ENCODE measurements around the gene QTRT2.

The QTRT2 gene

DNA sequence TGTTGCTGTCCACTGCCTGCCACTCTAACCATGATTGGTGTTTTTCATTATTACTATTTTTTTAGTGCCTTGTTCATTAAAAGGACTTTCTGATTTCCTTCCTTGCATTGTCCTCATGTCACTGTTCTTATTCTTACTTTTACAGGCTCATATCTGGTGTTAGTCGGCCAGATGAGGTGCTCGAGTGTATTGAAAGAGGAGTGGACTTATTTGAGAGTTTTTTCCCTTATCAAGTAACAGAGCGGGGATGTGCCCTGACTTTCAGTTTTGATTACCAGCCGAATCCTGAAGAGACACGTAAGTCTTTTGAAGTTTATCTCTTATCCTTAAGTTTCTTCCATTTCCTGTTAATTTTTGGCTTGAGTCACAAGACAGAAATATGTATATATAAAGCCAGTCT is 23.2 kb downstream of the QTRT2 start:
- Histone ChIP-seq H3K36me3 (peaks cover 88% of the 10 kb centered on the region), H3K4me3 (ENCODE audit: low read depth, low read length) (no peak overlapping the region), H3K27me3 (ENCODE audit: insufficient read depth, low read depth, severe bottlenecking) (no peaks in the 10 kb centered on the region), H3K9me3 (ENCODE audit: severe bottlenecking) (no peaks in the 10 kb centered on the region), H3K27ac (no peak overlapping the region)
- TF ChIP-seq, protein P1, sequence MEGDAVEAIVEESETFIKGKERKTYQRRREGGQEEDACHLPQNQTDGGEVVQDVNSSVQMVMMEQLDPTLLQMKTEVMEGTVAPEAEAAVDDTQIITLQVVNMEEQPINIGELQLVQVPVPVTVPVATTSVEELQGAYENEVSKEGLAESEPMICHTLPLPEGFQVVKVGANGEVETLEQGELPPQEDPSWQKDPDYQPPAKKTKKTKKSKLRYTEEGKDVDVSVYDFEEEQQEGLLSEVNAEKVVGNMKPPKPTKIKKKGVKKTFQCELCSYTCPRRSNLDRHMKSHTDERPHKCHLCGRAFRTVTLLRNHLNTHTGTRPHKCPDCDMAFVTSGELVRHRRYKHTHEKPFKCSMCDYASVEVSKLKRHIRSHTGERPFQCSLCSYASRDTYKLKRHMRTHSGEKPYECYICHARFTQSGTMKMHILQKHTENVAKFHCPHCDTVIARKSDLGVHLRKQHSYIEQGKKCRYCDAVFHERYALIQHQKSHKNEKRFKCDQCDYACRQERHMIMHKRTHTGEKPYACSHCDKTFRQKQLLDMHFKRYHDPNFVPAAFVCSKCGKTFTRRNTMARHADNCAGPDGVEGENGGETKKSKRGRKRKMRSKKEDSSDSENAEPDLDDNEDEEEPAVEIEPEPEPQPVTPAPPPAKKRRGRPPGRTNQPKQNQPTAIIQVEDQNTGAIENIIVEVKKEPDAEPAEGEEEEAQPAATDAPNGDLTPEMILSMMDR (IDR thresholded peaks at IDR 0.05; ENCODE audit: low read depth, low read length), result no peak
- DNase-seq, result no peak

DNA sequence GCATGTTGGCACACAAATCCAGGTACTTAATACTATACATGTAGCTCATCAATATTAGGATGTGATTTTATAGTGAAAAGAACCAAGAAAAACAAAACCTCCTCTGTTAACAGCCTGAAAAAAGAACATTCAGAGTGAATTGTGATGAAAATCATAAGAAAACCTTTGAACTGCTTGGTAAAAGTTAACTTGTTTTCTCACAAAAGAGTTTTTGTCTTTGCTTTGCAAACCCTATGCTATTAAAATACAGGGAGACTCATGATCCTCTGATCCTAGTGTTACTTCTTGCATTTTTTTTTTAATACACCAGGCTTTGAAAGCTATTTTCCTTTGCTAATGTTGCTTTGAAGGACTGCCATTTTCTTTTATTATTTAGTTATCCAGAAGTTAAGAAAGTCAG is 23.7 kb downstream of the QTRT2 start:
- no peak overlapping the region for H3K27ac ChIP-seq
- DNase-seq, result no peak
- no peaks in the 10 kb centered on the region for H3K27me3 ChIP-seq (ENCODE audit: insufficient read depth, low read depth, severe bottlenecking)
- H3K36me3 ChIP-seq, result peaks cover 88% of the 10 kb centered on the region
- H3K9me3 ChIP-seq (ENCODE audit: severe bottlenecking), result no peaks in the 10 kb centered on the region
- TF ChIP-seq, protein P1 (IDR thresholded peaks at IDR 0.05; ENCODE audit: low read depth, low read length), result no peak
- no peak overlapping the region for H3K4me3 ChIP-seq (ENCODE audit: low read depth, low read length)

DNA sequence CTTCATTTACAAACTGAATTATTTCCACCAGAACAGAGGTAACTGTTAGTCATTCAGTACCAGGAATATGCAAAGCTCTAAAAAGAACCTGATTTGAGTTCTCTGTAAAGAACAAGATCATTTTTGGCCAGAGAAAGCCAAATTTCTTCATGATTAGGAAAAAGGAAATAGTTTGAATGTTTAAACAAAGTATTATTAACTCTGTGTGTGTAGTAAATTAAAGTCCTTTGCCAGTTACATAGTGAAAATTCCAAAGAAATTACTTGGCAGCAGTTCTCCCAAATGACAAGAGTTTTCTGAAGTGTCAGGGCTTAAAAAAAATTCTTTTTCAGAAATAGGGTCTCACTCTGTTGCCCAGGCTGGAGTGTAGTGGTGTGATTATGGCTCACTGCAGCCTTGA is 24.5 kb downstream of the QTRT2 start:
- Histone ChIP-seq H3K36me3 (peaks cover 90% of the 10 kb centered on the region), H3K4me3 (ENCODE audit: low read depth, low read length) (no peak overlapping the region), H3K9me3 (ENCODE audit: severe bottlenecking) (no peaks in the 10 kb centered on the region), H3K27ac (no peak overlapping the region), H3K27me3 (ENCODE audit: insufficient read depth, low read depth, severe bottlenecking) (no peaks in the 10 kb centered on the region)
- DNase-seq, result no peak
- TF ChIP-seq, protein P1 (IDR thresholded peaks at IDR 0.05; ENCODE audit: low read depth, low read length), result no peak

DNA sequence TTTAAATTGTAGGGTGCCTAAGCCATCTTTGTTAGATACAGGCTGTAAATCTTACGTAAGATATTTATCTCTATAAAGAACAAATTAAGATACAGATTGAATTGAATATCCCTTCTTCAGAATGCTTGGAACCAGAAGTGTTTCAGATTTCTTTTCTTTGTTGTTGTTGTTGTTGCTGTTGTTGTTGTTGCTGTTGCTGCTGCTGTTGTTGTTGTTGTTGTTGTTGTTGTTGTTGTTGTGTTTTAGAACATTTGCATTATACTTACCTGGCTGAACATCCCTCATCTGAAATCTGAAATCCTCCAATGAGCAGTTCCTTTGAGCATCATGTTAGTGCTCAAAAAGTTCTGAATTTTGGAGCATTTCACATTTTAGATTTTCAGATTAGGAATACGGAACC is 26.6 kb downstream of the QTRT2 start:
- Histone ChIP-seq H3K36me3 (peaks cover 93% of the 10 kb centered on the region), H3K27ac (no peak overlapping the region), H3K27me3 (ENCODE audit: insufficient read depth, low read depth, severe bottlenecking) (no peaks in the 10 kb centered on the region), H3K4me3 (ENCODE audit: low read depth, low read length) (no peak overlapping the region), H3K9me3 (ENCODE audit: severe bottlenecking) (peaks cover 5% of the 10 kb centered on the region)
- TF ChIP-seq, protein P1 (IDR thresholded peaks at IDR 0.05; ENCODE audit: low read depth, low read length), result no peak
- DNase-seq, result no peak

DNA sequence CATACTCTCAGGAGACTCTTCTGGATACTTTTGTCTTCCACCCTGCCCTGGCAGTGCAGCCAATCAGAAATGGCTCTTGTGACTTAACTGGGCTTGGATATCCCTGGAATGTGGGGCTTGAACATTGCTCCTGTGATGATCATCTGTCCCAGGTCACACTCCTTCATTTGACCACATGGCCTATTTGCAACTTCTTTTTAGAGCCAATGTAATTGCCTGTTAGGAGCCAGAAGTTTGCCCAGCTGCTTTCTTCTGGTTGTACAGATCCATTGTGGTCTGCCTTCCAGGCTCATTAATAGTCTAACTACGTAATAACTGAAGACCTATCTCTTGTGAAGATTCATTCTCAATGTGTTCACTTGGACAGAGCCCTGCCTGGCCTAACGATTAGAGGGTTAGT is 29.8 kb downstream of the QTRT2 start:
- no peak overlapping the region for H3K4me3 ChIP-seq (ENCODE audit: low read depth, low read length)
- TF ChIP-seq, protein P1 (IDR thresholded peaks at IDR 0.05; ENCODE audit: low read depth, low read length), result no peak
- peaks cover 65% of the 10 kb centered on the region for H3K36me3 ChIP-seq
- no peaks in the 10 kb centered on the region for H3K27me3 ChIP-seq (ENCODE audit: insufficient read depth, low read depth, severe bottlenecking)
- no peak overlapping the region for H3K27ac ChIP-seq
- H3K9me3 ChIP-seq (ENCODE audit: severe bottlenecking), result peaks cover 5% of the 10 kb centered on the region
- no peak for DNase-seq

DNA sequence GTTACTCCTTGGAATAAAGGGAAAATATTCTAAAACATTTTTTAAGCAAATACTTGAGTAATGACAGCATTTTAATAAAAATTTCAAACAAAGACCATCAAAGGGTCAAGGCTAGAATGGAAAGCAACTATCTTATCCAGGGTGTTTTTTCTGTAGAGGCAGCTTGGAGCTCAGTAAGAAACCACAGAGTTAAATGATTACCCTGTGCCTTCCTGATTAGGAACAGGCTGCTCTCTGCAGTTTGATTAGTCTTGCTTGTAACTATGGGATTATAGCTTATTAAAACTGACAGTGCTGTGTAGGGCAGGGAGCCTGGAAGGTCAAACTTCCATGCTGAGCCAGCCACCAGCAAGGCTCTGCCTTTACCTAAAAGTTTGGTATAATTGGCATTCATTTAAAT is 33.1 kb downstream of the QTRT2 start:
- peaks cover 5% of the 10 kb centered on the region for H3K9me3 ChIP-seq (ENCODE audit: severe bottlenecking)
- no peak overlapping the region for H3K4me3 ChIP-seq (ENCODE audit: low read depth, low read length)
- TF ChIP-seq, protein P1 (IDR thresholded peaks at IDR 0.05; ENCODE audit: low read depth, low read length), result no peak
- H3K27me3 ChIP-seq (ENCODE audit: insufficient read depth, low read depth, severe bottlenecking), result no peaks in the 10 kb centered on the region
- peaks cover 35% of the 10 kb centered on the region for H3K36me3 ChIP-seq
- DNase-seq, result peak; percentile 32
- H3K27ac ChIP-seq, result peak overlapping the region; percentile 48
